HEK293 (cell line): ENCODE measurements around the gene HOXD12.

Experiments used
- BCL11A ChIP-seq: fragments of 450-650 bp; formaldehyde crosslinking; IDR thresholded peaks from 2 replicates; pipeline ENCODE4 v1.5.1; 2016; ENCODE audit warnings: low read depth, missing biosample characterization, missing genetic modification characterization
- CTCF ChIP-seq: fragments of 450-650 bp; formaldehyde crosslinking; IDR thresholded peaks from 2 replicates; pipeline ENCODE4 v1.5.1; 2016; ENCODE audit warnings: missing biosample characterization, missing genetic modification characterization
- KLF1 ChIP-seq: fragments of 450-650 bp; formaldehyde crosslinking; IDR thresholded peaks from 2 replicates; pipeline ENCODE4 v1.5.1; 2016; ENCODE audit warnings: missing biosample characterization, missing genetic modification characterization
- KLF10 ChIP-seq: fragments of 450-650 bp; IDR thresholded peaks from 2 replicates; pipeline ENCODE4 v1.5.1; 2018; ENCODE audit warnings: missing biosample characterization, mild to moderate bottlenecking, missing genetic modification characterization
- SCRT2 ChIP-seq: fragments of 450-650 bp; formaldehyde crosslinking; IDR thresholded peaks from 2 replicates; pipeline ENCODE4 v1.5.1; 2016; ENCODE audit warnings: missing biosample characterization, missing genetic modification characterization
- ZBTB10 ChIP-seq: fragments of 450-650 bp; formaldehyde crosslinking; IDR thresholded peaks from 2 replicates; pipeline ENCODE4 v1.5.1; 2016; ENCODE audit warnings: missing biosample characterization, missing genetic modification characterization
- ZNF211 ChIP-seq: fragments of 450-650 bp; formaldehyde crosslinking; IDR thresholded peaks from 2 replicates; pipeline ENCODE4 v1.5.1; 2016; ENCODE audit warnings: low read depth, missing biosample characterization, missing genetic modification characterization
- ZNF274 ChIP-seq, 2 experiments: fragments of 200-500 bp in 1 of 2; fragments of 450-650 bp in 1 of 2; sonication (Bioruptor generic) in 1 of 2; formaldehyde crosslinking in 1 of 2; IDR thresholded peaks; 2 replicates each; pipeline versions ENCODE4 v1.5.1 to v1.6.1; 2014 to 2016; ENCODE audit warnings: borderline replicate concordance in 1 of 2, inconsistent platforms in 1 of 2, low read length in 1 of 2, missing biosample characterization in 1 of 2, missing genetic modification characterization in 1 of 2
- ZNF302 ChIP-seq: fragments of 450-650 bp; formaldehyde crosslinking; IDR thresholded peaks from 2 replicates; pipeline ENCODE4 v1.5.1; 2016; ENCODE audit warnings: missing biosample characterization, missing genetic modification characterization, low read depth
- ZNF341 ChIP-seq: fragments of 450-650 bp; formaldehyde crosslinking; IDR thresholded peaks from 2 replicates; pipeline ENCODE4; 2016; ENCODE audit warnings: low read depth, missing biosample characterization, missing genetic modification characterization
- ZNF423 ChIP-seq: fragments of 450-650 bp; formaldehyde crosslinking; IDR thresholded peaks from 2 replicates; pipeline ENCODE4 v1.5.1; 2016; ENCODE audit warnings: missing biosample characterization, missing genetic modification characterization
- ZNF776 ChIP-seq: fragments of 450-650 bp; formaldehyde crosslinking; IDR thresholded peaks from 2 replicates; pipeline ENCODE4 v1.5.0; 2017; ENCODE audit warnings: missing biosample characterization, missing genetic modification characterization, borderline replicate concordance
- ZNF777 ChIP-seq: fragments of 450-650 bp; formaldehyde crosslinking; IDR thresholded peaks from 2 replicates; pipeline ENCODE4 v1.5.1; 2017; ENCODE audit warnings: missing biosample characterization, missing genetic modification characterization, borderline replicate concordance

GRCh38 chr2:176068419-176068832 lies 31.2 kb upstream of the HOXD12 start:
- TF ChIP-seq ZNF274 (IDR thresholded peaks at IDR 0.05; ENCODE audit: low read length), result no peak
- TF ChIP-seq ZNF274 (tag by site-specific recombination; IDR thresholded peaks at IDR 0.05; ENCODE audit: borderline replicate concordance), result no peak
- no peak for TF ChIP-seq BCL11A (tag by site-specific recombination)
- no peak for TF ChIP-seq ZNF777 (tag by site-specific recombination)
- TF ChIP-seq CTCF (tag by site-specific recombination), result no peak
- no peak for TF ChIP-seq ZBTB10 (tag by site-specific recombination)
- TF ChIP-seq ZNF211 (tag by site-specific recombination), result no peak
- TF ChIP-seq SCRT2, result no peak
- TF ChIP-seq ZNF776 (tag by site-specific recombination), result no peak
- TF ChIP-seq KLF10 (tag by site-specific recombination), result no peak
- TF ChIP-seq ZNF341, result no peak
- no peak for TF ChIP-seq ZNF423 (tag by site-specific recombination)
- no peak for TF ChIP-seq KLF1 (tag by site-specific recombination)
- TF ChIP-seq ZNF302 (tag by site-specific recombination), result no peak
